C4-2B (cell line): ENCODE data around the gene SPTLC1.

Experiments
- CTCF ChIP-seq: fragments of 450-650 bp; conservative IDR thresholded peaks from 2 replicates; pipeline ENCODE4 v1.5.1; 2017; ENCODE audit warnings: mild to moderate bottlenecking
- ZFX ChIP-seq: fragments of 450-650 bp; IDR thresholded peaks from 2 replicates; pipeline ENCODE4 v1.6.1; 2017

GRCh38 chr9:92033307-92033706 is 81.9 kb downstream of the SPTLC1 start:
- TF ChIP-seq CTCF = no peak
- TF ChIP-seq ZFX = no peak
